Panc1 (cell line): ENCODE results near the gene INCA1. TPM values are rescaled to one million over a fixed set of nuclear protein-coding genes. Genes with fewer than 3 reads are reported as not detected.

Source experiments
- ATAC-seq: fragments of 200-7000 bp; cut with Tn5 transposase; 2 replicates; pipeline ENCODE4 v1.9.1; 2020; ENCODE audit warnings: mild to moderate bottlenecking, moderate library complexity
- BruUV-seq: library from RNA; stranded (reverse); fragments of 400-500 nt; replicated peaks from 2 replicates; lab custom pipeline; 2021; lab: Mats Ljungman, UMichigan
- CTCF ChIA-PET: fragments of 300-600 bp; sonication (Branson Sonifier 250); formaldehyde crosslinking; loops from one replicate; lab custom pipeline; 2022; ENCODE audit warnings: antibody characterized with exemption; lab: Charles Lee
- POLR2A ChIA-PET: fragments of 300-600 bp; sonication (Branson Sonifier 250); formaldehyde crosslinking; loops from one replicate; lab custom pipeline; 2022; ENCODE audit warnings: antibody characterized with exemption; lab: Charles Lee
- DNase-seq: peaks from one replicate; pipeline ENCODE4 v3.0.0-alpha.2; 2010; ENCODE audit warnings: low read depth, low spot score
- H3K27ac ChIP-seq: 2 replicates; pipeline ENCODE4 v1.5.1; 2011; ENCODE audit warnings: mild to moderate bottlenecking, low read length, inconsistent platforms
- H3K27me3 ChIP-seq: fragments of 200-500 bp; sonication (Bioruptor generic); 2 replicates; pipeline ENCODE4 v1.6.0; 2014; ENCODE audit warnings: low read length, inconsistent platforms; ENCODE audit not compliant: control insufficient read depth, insufficient read depth
- H3K36me3 ChIP-seq: fragments of 200-500 bp; sonication (Bioruptor generic); 2 replicates; pipeline ENCODE4 v1.5.1; 2014; ENCODE audit warnings: inconsistent platforms, mild to moderate bottlenecking, low read length, moderate library complexity; ENCODE audit not compliant: control insufficient read depth, insufficient read depth
- H3K4me1 ChIP-seq: 2 replicates; pipeline ENCODE4 v1.5.1; 2011; ENCODE audit warnings: inconsistent platforms, mild to moderate bottlenecking, low read length, moderate library complexity; ENCODE audit not compliant: control insufficient read depth, insufficient read depth
- H3K4me3 ChIP-seq, 2 experiments: 2 replicates each; pipeline ENCODE4 v1.5.1; 2011 to 2012; ENCODE audit warnings: low read depth in 2 of 2, low read length in 2 of 2, mild to moderate bottlenecking in 2 of 2, inconsistent platforms in 1 of 2, moderate library complexity in 1 of 2
- H3K9me3 ChIP-seq: fragments of 200-500 bp; sonication (Bioruptor generic); 2 replicates; pipeline ENCODE4 v1.5.1; 2014; ENCODE audit warnings: low read depth, mild to moderate bottlenecking, inconsistent platforms, low read length, moderate library complexity; ENCODE audit not compliant: control insufficient read depth, insufficient read depth
- POLR2AphosphoS5 ChIP-seq: IDR thresholded peaks from 2 replicates; pipeline ENCODE4 v1.6.1; 2012; ENCODE audit warnings: mild to moderate bottlenecking, low read depth, low read length, moderate library complexity
- SIN3A ChIP-seq: IDR thresholded peaks from 2 replicates; pipeline ENCODE4 v1.6.1; 2012; ENCODE audit warnings: low read depth, mild to moderate bottlenecking, low read length, moderate library complexity, borderline replicate concordance; ENCODE audit not compliant: insufficient read depth
- TCF7L2 ChIP-seq: IDR thresholded peaks from 2 replicates; pipeline ENCODE4 v1.6.1; 2011; ENCODE audit warnings: mild to moderate bottlenecking, low read depth, low read length, inconsistent platforms
- in situ Hi-C: cut with HindIII; loops from 2 replicates; pipeline ENCODE4 v1.10.0; 2016; ENCODE audit warnings: low sequenced_read_pairs, low pct_unique_long_range_greater_than_20kb
- intact Hi-C: fragments of 100-400 bp; cut with micrococcal nuclease; formaldehyde crosslinking; loops from one replicate; pipeline ENCODE4 v1.10.0; 2022; ENCODE audit not compliant: unreplicated experiment
- total RNA-seq: library from RNA; stranded (reverse); gene quantifications from one replicate; pipeline ENCODE4 v1.2.1, GENCODE V29; 2021; ENCODE audit not compliant: unreplicated experiment
- TF ChIP-seq, protein P1 (sequence below), 2 experiments: IDR thresholded peaks; 2 replicates each; pipeline ENCODE4 v1.6.1; 2011 to 2012; ENCODE audit warnings: low read depth in 2 of 2, control low read depth in 1 of 2, low read length in 1 of 2, mild to moderate bottlenecking in 1 of 2, moderate library complexity in 1 of 2; ENCODE audit not compliant: insufficient read depth in 1 of 2
- TF ChIP-seq, protein P2 (sequence below): fragments of 450-650 bp; IDR thresholded peaks from 2 replicates; pipeline ENCODE4 v1.5.1; 2017; ENCODE audit warnings: mild to moderate bottlenecking

INCA1 gene
- total RNA-seq, 1 experiment from 2014 or later, result 1.7 TPM

DNA sequence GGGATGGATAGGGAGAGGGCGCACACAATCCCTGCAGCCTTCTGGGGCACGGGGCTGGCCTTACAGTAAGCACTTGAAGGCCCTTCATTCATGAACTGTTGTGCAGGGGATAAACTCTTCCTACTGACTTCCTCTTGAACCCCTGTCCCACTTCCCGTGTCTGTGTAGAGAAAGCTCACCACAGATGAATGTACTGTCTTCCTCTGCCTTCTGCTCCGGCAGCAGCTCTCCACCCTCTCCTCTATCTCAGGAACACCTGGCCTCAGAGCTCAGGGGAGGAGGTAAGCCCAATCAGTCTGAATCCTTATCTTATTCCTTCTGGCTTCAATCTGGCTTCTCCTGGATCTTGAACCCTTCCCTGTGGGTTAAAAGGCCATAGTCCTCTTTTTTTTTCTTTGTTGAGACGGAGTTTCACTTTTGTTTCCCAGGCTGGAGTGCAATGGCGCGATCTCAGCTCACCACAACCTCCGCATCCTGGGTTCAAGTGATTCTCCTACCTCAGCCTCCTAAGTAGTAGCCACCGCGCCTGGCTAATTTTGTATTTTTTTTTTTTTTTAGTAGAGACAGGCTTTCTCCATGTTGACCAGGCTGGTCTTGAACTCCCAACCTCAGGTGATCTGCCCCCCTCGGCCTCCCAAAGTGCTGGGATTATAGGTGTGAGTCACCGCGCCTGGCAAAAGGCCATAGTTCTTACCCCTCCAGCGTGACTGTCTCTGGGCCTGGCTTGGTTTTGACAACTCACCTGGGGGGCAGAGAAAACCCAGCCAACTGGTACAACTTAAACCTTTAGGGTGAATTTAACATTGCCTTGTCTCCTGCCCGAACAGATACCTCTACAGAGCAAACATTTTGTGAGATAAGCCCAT is 45.1 kb upstream of the INCA1 start:
- H3K9me3 ChIP-seq, result no peaks in the 10 kb centered on the region
- no peak overlapping the region for H3K27ac ChIP-seq
- POLR2A ChIA-PET, result no interaction called here
- no peaks in the 10 kb centered on the region for H3K36me3 ChIP-seq
- H3K4me1 ChIP-seq, result no peaks in the 10 kb centered on the region
- ATAC-seq (no peak), DNase-seq (no peak)
- BruUV-seq, result no TSS peak
- TF ChIP-seq SIN3A, result no peak
- TF ChIP-seq, protein P1, sequence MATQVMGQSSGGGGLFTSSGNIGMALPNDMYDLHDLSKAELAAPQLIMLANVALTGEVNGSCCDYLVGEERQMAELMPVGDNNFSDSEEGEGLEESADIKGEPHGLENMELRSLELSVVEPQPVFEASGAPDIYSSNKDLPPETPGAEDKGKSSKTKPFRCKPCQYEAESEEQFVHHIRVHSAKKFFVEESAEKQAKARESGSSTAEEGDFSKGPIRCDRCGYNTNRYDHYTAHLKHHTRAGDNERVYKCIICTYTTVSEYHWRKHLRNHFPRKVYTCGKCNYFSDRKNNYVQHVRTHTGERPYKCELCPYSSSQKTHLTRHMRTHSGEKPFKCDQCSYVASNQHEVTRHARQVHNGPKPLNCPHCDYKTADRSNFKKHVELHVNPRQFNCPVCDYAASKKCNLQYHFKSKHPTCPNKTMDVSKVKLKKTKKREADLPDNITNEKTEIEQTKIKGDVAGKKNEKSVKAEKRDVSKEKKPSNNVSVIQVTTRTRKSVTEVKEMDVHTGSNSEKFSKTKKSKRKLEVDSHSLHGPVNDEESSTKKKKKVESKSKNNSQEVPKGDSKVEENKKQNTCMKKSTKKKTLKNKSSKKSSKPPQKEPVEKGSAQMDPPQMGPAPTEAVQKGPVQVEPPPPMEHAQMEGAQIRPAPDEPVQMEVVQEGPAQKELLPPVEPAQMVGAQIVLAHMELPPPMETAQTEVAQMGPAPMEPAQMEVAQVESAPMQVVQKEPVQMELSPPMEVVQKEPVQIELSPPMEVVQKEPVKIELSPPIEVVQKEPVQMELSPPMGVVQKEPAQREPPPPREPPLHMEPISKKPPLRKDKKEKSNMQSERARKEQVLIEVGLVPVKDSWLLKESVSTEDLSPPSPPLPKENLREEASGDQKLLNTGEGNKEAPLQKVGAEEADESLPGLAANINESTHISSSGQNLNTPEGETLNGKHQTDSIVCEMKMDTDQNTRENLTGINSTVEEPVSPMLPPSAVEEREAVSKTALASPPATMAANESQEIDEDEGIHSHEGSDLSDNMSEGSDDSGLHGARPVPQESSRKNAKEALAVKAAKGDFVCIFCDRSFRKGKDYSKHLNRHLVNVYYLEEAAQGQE (IDR thresholded peaks at IDR 0.05; ENCODE audit: insufficient read depth in 1 of 2, low read depth in 2 of 2, low read length in 1 of 2), result no peak
- no peak for TF ChIP-seq POLR2AphosphoS5
- TF ChIP-seq, protein P2, sequence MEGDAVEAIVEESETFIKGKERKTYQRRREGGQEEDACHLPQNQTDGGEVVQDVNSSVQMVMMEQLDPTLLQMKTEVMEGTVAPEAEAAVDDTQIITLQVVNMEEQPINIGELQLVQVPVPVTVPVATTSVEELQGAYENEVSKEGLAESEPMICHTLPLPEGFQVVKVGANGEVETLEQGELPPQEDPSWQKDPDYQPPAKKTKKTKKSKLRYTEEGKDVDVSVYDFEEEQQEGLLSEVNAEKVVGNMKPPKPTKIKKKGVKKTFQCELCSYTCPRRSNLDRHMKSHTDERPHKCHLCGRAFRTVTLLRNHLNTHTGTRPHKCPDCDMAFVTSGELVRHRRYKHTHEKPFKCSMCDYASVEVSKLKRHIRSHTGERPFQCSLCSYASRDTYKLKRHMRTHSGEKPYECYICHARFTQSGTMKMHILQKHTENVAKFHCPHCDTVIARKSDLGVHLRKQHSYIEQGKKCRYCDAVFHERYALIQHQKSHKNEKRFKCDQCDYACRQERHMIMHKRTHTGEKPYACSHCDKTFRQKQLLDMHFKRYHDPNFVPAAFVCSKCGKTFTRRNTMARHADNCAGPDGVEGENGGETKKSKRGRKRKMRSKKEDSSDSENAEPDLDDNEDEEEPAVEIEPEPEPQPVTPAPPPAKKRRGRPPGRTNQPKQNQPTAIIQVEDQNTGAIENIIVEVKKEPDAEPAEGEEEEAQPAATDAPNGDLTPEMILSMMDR, result no peak
- TF ChIP-seq TCF7L2, result no peak
- intact Hi-C loops, result no loop called here
- in situ Hi-C loops, result no loop called here
- CTCF ChIA-PET, result no interaction called here
- H3K27me3 ChIP-seq, result no peaks in the 10 kb centered on the region
- H3K4me3 ChIP-seq, result no peak overlapping the region

DNA sequence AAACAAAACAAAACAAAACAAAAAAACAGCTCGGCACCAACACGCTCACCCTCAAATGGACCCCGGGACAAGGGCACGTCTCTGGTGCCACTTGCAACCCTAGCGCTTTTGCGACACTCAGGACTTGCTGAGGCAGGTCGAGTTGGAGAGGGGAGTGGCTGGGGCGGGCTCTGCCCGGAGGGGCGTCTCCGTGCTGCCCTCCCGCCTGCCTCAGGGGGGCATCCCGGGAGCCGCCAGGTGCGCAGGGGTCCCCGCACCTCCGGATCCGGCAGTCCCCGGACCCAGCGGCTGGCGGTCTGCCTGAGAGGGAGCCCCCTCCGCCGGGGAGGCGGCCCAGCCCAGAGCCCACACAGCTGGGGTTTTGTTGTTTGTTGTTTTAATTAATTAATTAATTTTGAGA is 38.0 kb upstream of the INCA1 start, which contains the start of gene SLC52A1:
Gene SLC52A1, minus strand, starts transcription at position 112 of the 400 bp plus-strand sequence. CDS start 820 bp downstream, outside the sequence.
- Histone ChIP-seq H3K4me3 (peak within 1 kb of the TSS; percentile 42 to 57), H3K4me1 (no peaks in the 10 kb centered on the region), H3K27me3 (no peaks in the 10 kb centered on the region), H3K27ac (no peak within 1 kb of the TSS), H3K36me3 (no peaks in the 10 kb centered on the region), H3K9me3 (no peaks in the 10 kb centered on the region)
- TF ChIP-seq, protein P2, result no peak
- TF ChIP-seq, protein P1 (IDR thresholded peaks at IDR 0.05; ENCODE audit: insufficient read depth in 1 of 2, low read depth in 2 of 2, low read length in 1 of 2), result no peak
- TF ChIP-seq TCF7L2, result no peak
- TF ChIP-seq POLR2AphosphoS5, result no peak
- TF ChIP-seq SIN3A, result no peak
- intact Hi-C loops (no loop called here), in situ Hi-C loops (no loop called here)
- DNase-seq (no peak), ATAC-seq (0 out of 2 replicates have a peak, but pooled peaks have one; percentile 32)
- ChIA-PET POLR2A (no interaction called here), CTCF (interaction anchor here (0.6 to 0.7 kb wide), 2 partner anchors 28 to 43 kb away, joined by 3 read pairs; no protein-coding TSS in a partner anchor)
- BruUV-seq, result no TSS peak
